ENCODE results near the gene GPR82.
"Not testable (repeated sequence)": the region's sequence is repeated elsewhere in the genome, so short reads cannot be mapped to it uniquely, and the experiment has no call there.

Gene GPR82

DNA sequence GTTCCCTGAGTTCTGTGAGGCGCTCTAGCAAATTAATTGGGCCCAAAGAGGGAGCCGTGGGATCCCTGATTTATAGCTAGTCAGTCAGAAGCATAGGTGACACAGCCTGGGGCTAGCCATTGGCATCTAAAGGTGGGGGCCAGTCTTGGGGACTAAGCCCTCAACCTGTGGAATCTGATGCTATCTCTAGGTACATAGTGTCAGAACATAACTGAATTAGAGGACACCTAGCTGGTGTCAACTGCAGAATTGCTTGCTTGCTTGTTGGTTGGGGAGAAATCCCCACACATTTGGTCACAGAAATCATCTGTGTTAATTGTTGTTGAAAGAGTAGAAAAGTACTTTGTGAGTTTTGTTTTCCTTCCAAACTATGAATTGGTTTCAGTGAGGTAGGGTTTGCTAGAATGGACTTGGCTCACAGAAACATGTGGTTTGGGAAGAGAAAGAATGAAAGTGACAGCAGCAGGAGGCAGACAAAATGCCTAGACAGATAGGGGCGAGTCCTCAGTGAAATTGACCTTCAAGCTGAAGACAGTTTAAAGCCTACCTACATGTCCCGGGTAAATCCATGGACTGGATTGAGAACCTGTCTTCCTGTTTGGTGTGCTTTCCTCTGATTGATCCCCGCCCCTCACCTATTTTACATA lies 12.8 kb upstream of the GPR82 start:
- Histone ChIP-seq H3K27me3 (peaks cover 95 to 100% (median 100%) of the 10 kb centered on the region in 11 experiments), H3K27ac (no peak overlapping the region), H3K36me3 (no peaks in the 10 kb centered on the region), H3K9me3 (replicated peaks in 1 of 11) (peaks cover 0 to 17% (median 0%) of the 10 kb centered on the region in 11 experiments; a peak in 7 of 22 replicates), H3K4me3 (no peak overlapping the region), H3K4me1 (peaks cover 6 to 31% (median 14%) of the 10 kb centered on the region in 10 experiments), H3K4me2 (no peak overlapping the region), H4K20me1 (no peaks in the 10 kb centered on the region; a peak in 1 of 22 replicates), H3K9ac (no peak overlapping the region)
- TF ChIP-seq Cebpa-rat (IDR thresholded peaks at IDR 0.05), result no peak

- H3K36me3 ChIP-seq, result peaks cover 0 to 23% (median 8%) of the 10 kb centered on the region in 11 experiments; a peak in 9 of 22 replicates
- H3K4me3 ChIP-seq, result no peak overlapping the region
- no peak overlapping the region for H3K9ac ChIP-seq
- H3K27ac ChIP-seq, result peak overlapping the region in 5 of 11 experiments; percentile 28 to 52 (median 47); a peak in 8 of 22 replicates
- peaks cover 94 to 100% (median 100%) of the 10 kb centered on the region in 11 experiments for H3K27me3 ChIP-seq
- H4K20me1 ChIP-seq, result peaks cover 0 to 4% (median 0%) of the 10 kb centered on the region in 11 experiments; a peak in 2 of 22 replicates
- no peak for TF ChIP-seq Cebpa-rat (IDR thresholded peaks at IDR 0.05)
- H3K4me2 ChIP-seq, result no peak overlapping the region
- H3K9me3 ChIP-seq (replicated peaks in 1 of 11), result peaks cover 31 to 68% (median 36%) of the 10 kb centered on the region in 11 experiments
- H3K4me1 ChIP-seq, result peaks cover 8 to 13% (median 13%) of the 10 kb centered on the region in 10 experiments; a peak in 18 of 20 replicates
Measured at GRCh38 chrX:41716222-41716621, 7.8 kb upstream of the GPR82 start.

DNA sequence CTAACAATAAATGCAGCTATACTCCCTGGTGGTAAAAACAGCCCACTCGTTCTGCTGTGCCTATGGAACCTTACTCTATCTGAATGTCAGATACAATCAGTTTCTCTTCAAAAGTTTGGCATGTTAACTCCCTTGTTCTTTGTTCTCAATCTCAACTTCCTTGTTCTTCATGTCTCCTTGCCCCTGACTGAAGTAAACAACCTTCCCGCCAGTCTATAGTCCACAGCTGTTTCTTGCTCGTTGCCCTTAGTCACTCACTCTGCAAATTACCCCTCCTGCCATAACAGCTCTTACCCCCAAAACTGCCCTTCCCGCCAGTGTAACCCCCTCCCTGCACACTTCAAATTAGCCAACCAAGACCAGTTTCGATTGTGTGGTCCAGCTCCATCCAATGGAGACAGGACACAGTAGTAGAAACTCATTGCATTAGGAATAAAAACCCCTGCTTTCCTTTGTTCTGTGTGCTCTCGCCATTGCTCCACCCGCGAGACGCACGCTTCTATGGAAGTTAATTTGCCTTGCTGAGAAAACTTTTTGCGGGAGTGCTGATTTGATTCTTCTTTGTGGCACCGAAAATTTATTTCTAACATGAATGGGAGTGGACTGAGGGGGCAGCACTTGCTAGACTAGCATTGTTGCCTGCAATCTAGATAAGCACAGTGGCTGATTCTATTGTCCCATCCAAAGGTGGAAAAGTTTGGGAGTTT lies 7.1 kb upstream of the GPR82 start:
- H3K4me3 ChIP-seq, result no peak overlapping the region
- H3K9me3 ChIP-seq (replicated peaks in 1 of 11), result peaks cover 31 to 74% (median 36%) of the 10 kb centered on the region in 11 experiments
- H4K20me1 ChIP-seq, result peaks cover 0 to 4% (median 0%) of the 10 kb centered on the region in 11 experiments; a peak in 2 of 22 replicates
- peaks cover 8 to 13% (median 13%) of the 10 kb centered on the region in 10 experiments; a peak in 18 of 20 replicates for H3K4me1 ChIP-seq
- H3K9ac ChIP-seq, result no peak overlapping the region
- H3K4me2 ChIP-seq, result no peak overlapping the region
- H3K27me3 ChIP-seq, result peaks cover 94 to 100% (median 100%) of the 10 kb centered on the region in 11 experiments
- H3K27ac ChIP-seq, result peak overlapping the region in 5 of 11 experiments; percentile 28 to 52 (median 47); a peak in 8 of 22 replicates
- peaks cover 0 to 23% (median 8%) of the 10 kb centered on the region in 11 experiments; a peak in 9 of 22 replicates for H3K36me3 ChIP-seq
- no peak for TF ChIP-seq Cebpa-rat (IDR thresholded peaks at IDR 0.05)

GRCh38 chrX:41718481-41719235 lies 5.3 kb upstream of the GPR82 start:
- Histone ChIP-seq H3K36me3 (peaks cover 0 to 23% (median 8%) of the 10 kb centered on the region in 11 experiments; a peak in 9 of 22 replicates), H4K20me1 (peaks cover 0 to 4% (median 0%) of the 10 kb centered on the region in 11 experiments; a peak in 2 of 22 replicates), H3K9me3 (replicated peaks in 1 of 11) (peaks cover 31 to 74% (median 36%) of the 10 kb centered on the region in 11 experiments), H3K27ac (no peak overlapping the region), H3K27me3 (peaks cover 94 to 100% (median 100%) of the 10 kb centered on the region in 11 experiments), H3K4me3 (peak overlapping the region in 3 of 10 experiments; percentile 2 to 16 (median 11); a peak in 2 of 20 replicates), H3K4me2 (no peak overlapping the region), H3K9ac (no peak overlapping the region), H3K4me1 (peaks cover 13 to 25% (median 17%) of the 10 kb centered on the region in 10 experiments; a peak in 19 of 20 replicates)
- TF ChIP-seq Cebpa-rat (IDR thresholded peaks at IDR 0.05), result no peak

DNA sequence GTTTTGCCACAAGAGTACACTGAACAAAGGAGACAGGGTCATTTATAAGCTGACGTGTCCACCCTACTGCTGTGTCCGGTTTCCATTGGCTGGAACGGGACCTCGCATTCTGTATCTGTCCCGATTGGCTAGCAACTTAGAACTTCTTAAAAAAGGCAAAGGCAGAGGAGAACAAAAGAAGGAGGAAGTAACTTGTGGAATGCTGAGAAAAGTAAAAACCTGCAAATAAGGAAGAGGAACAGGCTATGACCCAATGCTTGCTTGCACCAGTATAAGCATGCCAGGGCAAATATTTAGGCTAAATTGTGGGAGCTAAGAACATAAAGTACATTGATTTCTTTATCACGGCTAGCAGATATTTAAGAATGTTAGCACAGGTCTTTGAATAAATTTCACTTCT lies 4.4 kb upstream of the GPR82 start:
- peak overlapping the region in 5 of 11 experiments; percentile 7 to 43 (median 17); a peak in 3 of 22 replicates for H3K27ac ChIP-seq
- H3K4me1 ChIP-seq, result peaks cover 18 to 33% (median 25%) of the 10 kb centered on the region in 10 experiments
- H3K27me3 ChIP-seq, result peaks cover 94 to 100% (median 100%) of the 10 kb centered on the region in 11 experiments
- H4K20me1 ChIP-seq, H3K9ac ChIP-seq, H3K4me3 ChIP-seq: not testable (repeated sequence)
- peaks cover 0 to 23% (median 8%) of the 10 kb centered on the region in 11 experiments; a peak in 9 of 22 replicates for H3K36me3 ChIP-seq
- peaks cover 31 to 70% (median 36%) of the 10 kb centered on the region in 11 experiments for H3K9me3 ChIP-seq (replicated peaks in 1 of 11)
- H3K4me2 ChIP-seq, result peak overlapping the region in 4 of 11 experiments; percentile 46 to 68 (median 62); a peak in 7 of 22 replicates

- H3K4me1 ChIP-seq, result peaks cover 18 to 35% (median 25%) of the 10 kb centered on the region in 10 experiments
- H3K9ac ChIP-seq, result no peak overlapping the region
- no peak overlapping the region for H3K4me3 ChIP-seq
- H3K27me3 ChIP-seq, result peaks cover 92 to 100% (median 100%) of the 10 kb centered on the region in 11 experiments
- H3K36me3 ChIP-seq, result peaks cover 0 to 23% (median 8%) of the 10 kb centered on the region in 11 experiments; a peak in 9 of 22 replicates
- H3K9me3 ChIP-seq (replicated peaks in 1 of 11), result peaks cover 31 to 66% (median 36%) of the 10 kb centered on the region in 11 experiments
- no peak for TF ChIP-seq Cebpa-rat (IDR thresholded peaks at IDR 0.05)
- H3K4me2 ChIP-seq, result peak overlapping the region; percentile 15 to 72 (median 55)
- peak overlapping the region in 7 of 11 experiments; percentile 8 to 43 (median 15); a peak in 3 of 22 replicates for H3K27ac ChIP-seq
- H4K20me1 ChIP-seq, result peaks cover 0 to 4% (median 0%) of the 10 kb centered on the region in 11 experiments; a peak in 2 of 22 replicates
Measured at GRCh38 chrX:41720125-41720779, 3.7 kb upstream of the GPR82 start.

DNA sequence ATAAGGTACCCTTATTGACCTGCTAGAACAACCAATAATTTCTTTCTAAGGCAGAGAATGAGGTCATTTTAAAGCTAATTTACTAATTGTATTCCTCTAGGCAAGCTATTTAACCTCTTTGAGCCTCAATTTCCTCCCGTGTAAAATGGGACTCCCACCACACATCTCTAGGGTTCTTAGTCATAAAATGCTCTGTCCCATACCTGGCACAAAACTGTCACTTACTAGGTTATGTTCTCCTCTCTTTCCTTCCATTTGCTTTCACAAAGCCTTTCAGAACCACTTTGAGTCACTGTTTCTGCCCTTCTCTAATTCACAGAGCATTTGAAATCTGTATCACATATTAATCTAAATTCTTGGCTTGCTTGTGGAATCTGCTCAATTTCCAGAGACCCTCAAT lies 2.4 kb upstream of the GPR82 start:
- Histone ChIP-seq H3K27me3 (peaks cover 94 to 100% (median 100%) of the 10 kb centered on the region in 11 experiments), H3K4me3 (no peak overlapping the region), H3K4me2 (no peak overlapping the region), H3K36me3 (peaks cover 0 to 23% (median 8%) of the 10 kb centered on the region in 11 experiments; a peak in 9 of 22 replicates), H3K9me3 (replicated peaks in 1 of 11) (peaks cover 30 to 53% (median 32%) of the 10 kb centered on the region in 11 experiments), H3K27ac (no peak overlapping the region), H3K4me1 (peaks cover 18 to 35% (median 25%) of the 10 kb centered on the region in 10 experiments), H4K20me1 (peaks cover 0 to 4% (median 0%) of the 10 kb centered on the region in 11 experiments; a peak in 2 of 22 replicates), H3K9ac (no peak overlapping the region)
- no peak for TF ChIP-seq Cebpa-rat (IDR thresholded peaks at IDR 0.05)
